IMR-90 (cell line): Measurements from ENCODE around the gene CCR5AS.

Experiments used
- ATAC-seq: fragments of 200-7000 bp; cut with Tn5 transposase; 2 replicates; pipeline ENCODE4 v1.9.1; 2020; ENCODE audit warnings: low read depth, mild to moderate bottlenecking, moderate library complexity
- BruUV-seq: library from RNA; stranded (reverse); fragments of 400-500 nt; replicated peaks from 2 replicates; lab custom pipeline; 2021; lab: Mats Ljungman, UMichigan
- CTCF ChIA-PET: fragments of 300-600 bp; formaldehyde crosslinking; extraction: SDS; loops from one replicate; lab custom pipeline; 2021; ENCODE audit warnings: antibody characterized with exemption; lab: Yijun Ruan, JAX
- POLR2A ChIA-PET: fragments of 300-600 bp; sonication (Branson Sonifier 250); formaldehyde crosslinking; loops from one replicate; lab custom pipeline; 2022; ENCODE audit warnings: antibody characterized with exemption; ENCODE audit not compliant: unreplicated experiment; lab: Charles Lee
- DNase-seq: peaks from one replicate; pipeline ENCODE4 v3.0.0; 2013
- H2AFZ ChIP-seq: replicated peaks from 2 replicates; pipeline ENCODE3; 2013; ENCODE audit warnings: low read length, mild to moderate bottlenecking; ENCODE audit not compliant: poor library complexity
- H2AK5ac ChIP-seq: 2 replicates; pipeline ENCODE4 v1.6.1; 2013; ENCODE audit warnings: low read depth, low read length, inconsistent platforms
- H2AK9ac ChIP-seq: replicated peaks from 2 replicates; pipeline ENCODE3; 2013; ENCODE audit warnings: mild to moderate bottlenecking, low read depth, low read length, moderate library complexity; ENCODE audit not compliant: poor library complexity
- H2BK120ac ChIP-seq: 2 replicates; pipeline ENCODE4 v1.6.1; 2013; ENCODE audit warnings: low read depth, low read length, inconsistent platforms
- H2BK15ac ChIP-seq: 3 replicates; pipeline ENCODE4 v1.6.1; 2013; ENCODE audit warnings: low read depth, low read length, inconsistent platforms
- H2BK20ac ChIP-seq: 2 replicates; pipeline ENCODE4 v1.6.1; 2013; ENCODE audit warnings: low read depth, mild to moderate bottlenecking, inconsistent platforms, low read length, moderate library complexity
- H2BK5ac ChIP-seq: 2 replicates; pipeline ENCODE4 v1.6.1; 2013; ENCODE audit warnings: mild to moderate bottlenecking, low read depth, low read length, inconsistent platforms; ENCODE audit not compliant: poor library complexity, severe bottlenecking
- H3K14ac ChIP-seq: replicated peaks from 2 replicates; pipeline ENCODE4 v1.6.1; 2013; ENCODE audit warnings: low read depth, low read length, inconsistent platforms
- H3K18ac ChIP-seq: 2 replicates; pipeline ENCODE4 v1.6.1; 2013; ENCODE audit warnings: low read depth, low read length, control low read depth
- H3K23ac ChIP-seq: 2 replicates; pipeline ENCODE4 v1.6.1; 2013; ENCODE audit warnings: low read depth, low read length, inconsistent platforms
- H3K27ac ChIP-seq: 2 replicates; pipeline ENCODE4 v1.5.1; 2013; ENCODE audit warnings: mild to moderate bottlenecking, control low read depth, low read length; ENCODE audit not compliant: insufficient read depth
- H3K27me3 ChIP-seq: 2 replicates; pipeline ENCODE4 v1.6.1; 2013; ENCODE audit warnings: low read length; ENCODE audit not compliant: control insufficient read depth, insufficient read depth
- H3K36me3 ChIP-seq: 2 replicates; pipeline ENCODE4 v1.6.1; 2013; ENCODE audit warnings: low read length, mixed read lengths; ENCODE audit not compliant: control insufficient read depth, insufficient read depth
- H3K4ac ChIP-seq: 2 replicates; pipeline ENCODE4 v1.6.1; 2013; ENCODE audit warnings: low read depth, low read length, inconsistent platforms
- H3K4me1 ChIP-seq: 2 replicates; pipeline ENCODE4 v1.6.1; 2013; ENCODE audit warnings: low read length, mixed read lengths; ENCODE audit not compliant: control insufficient read depth, insufficient read depth
- H3K4me2 ChIP-seq: 2 replicates; pipeline ENCODE4 v1.6.1; 2013; ENCODE audit warnings: low read depth, mild to moderate bottlenecking, control low read depth, low read length, moderate library complexity
- H3K4me3 ChIP-seq: 2 replicates; pipeline ENCODE4 v1.5.1; 2013; ENCODE audit warnings: low read depth, mild to moderate bottlenecking, control low read depth, low read length, moderate library complexity; ENCODE audit not compliant: insufficient read depth
- H3K56ac ChIP-seq: 2 replicates; pipeline ENCODE4 v1.6.1; 2013; ENCODE audit warnings: low read length, inconsistent platforms; ENCODE audit not compliant: insufficient read depth; ENCODE audit errors: extremely low read depth
- H3K79me1 ChIP-seq, 2 experiments: 2 replicates each; pipeline ENCODE4 v1.6.1; 2013; ENCODE audit warnings: low read length in 2 of 2, inconsistent platforms in 1 of 2, low read depth in 1 of 2
- H3K9ac ChIP-seq: 2 replicates; pipeline ENCODE4 v1.6.1; 2013; ENCODE audit warnings: low read depth, low read length, control low read depth
- H3K9me1 ChIP-seq: 2 replicates; pipeline ENCODE4 v1.6.1; 2013; ENCODE audit warnings: low read length, inconsistent platforms; ENCODE audit not compliant: insufficient read depth
- H3K9me3 ChIP-seq: 2 replicates; pipeline ENCODE4 v1.6.1; 2013; ENCODE audit warnings: low read length; ENCODE audit not compliant: control insufficient read depth, insufficient read depth
- H4K20me1 ChIP-seq: 2 replicates; pipeline ENCODE4 v1.6.1; 2013; ENCODE audit warnings: low read length, inconsistent platforms; ENCODE audit not compliant: insufficient read depth
- H4K5ac ChIP-seq: 2 replicates; pipeline ENCODE4 v1.6.1; 2013; ENCODE audit warnings: mild to moderate bottlenecking, low read depth, low read length, control low read depth
- H4K8ac ChIP-seq, 2 experiments: 2 replicates each; pipeline ENCODE4 v1.6.1; 2013; ENCODE audit warnings: low read depth in 2 of 2, low read length in 2 of 2, control low read depth in 1 of 2, inconsistent platforms in 1 of 2
- H4K91ac ChIP-seq: 2 replicates; pipeline ENCODE4 v1.6.1; 2013; ENCODE audit warnings: low read depth, low read length, inconsistent platforms; ENCODE audit not compliant: insufficient read depth
- CTCF ChIP-seq: conservative IDR thresholded peaks from 2 replicates; pipeline ENCODE4 v1.5.1; 2012; ENCODE audit warnings: mild to moderate bottlenecking, low read depth, low read length, improper control_type of control experiment
- FOS ChIP-seq: fragments of 150-350 bp; IDR thresholded peaks from 2 replicates; pipeline ENCODE4 v1.6.1; 2016; ENCODE audit warnings: low read depth, low read length
- WGBS, 2 experiments: methylation state at CpG; one replicate each; pipeline versions ENCODE4 v1.1.5 to v1.1.7; 2013; ENCODE audit warnings: missing lambda C conversion rate in 2 of 2; ENCODE audit not compliant: insufficient read length in 1 of 2; ENCODE audit errors: extremely low coverage in 2 of 2; 5-methylcytosine and 5-hydroxymethylcytosine counted together
- dilution Hi-C: fragments of 300-500 bp; cut with HindIII; formaldehyde crosslinking; loops from one replicate; pipeline ENCODE4 v1.14.3; 2018; ENCODE audit warnings: low sequenced_read_pairs; ENCODE audit not compliant: unreplicated experiment
- in situ Hi-C: fragments of 300-500 bp; cut with MboI; formaldehyde crosslinking; loops from 3 replicates; pipeline ENCODE4 v1.14.3; 2019; ENCODE audit warnings: low sequenced_read_pairs, inconsistent platforms, mixed read lengths
- intact Hi-C: fragments of 100-400 bp; cut with micrococcal nuclease; formaldehyde crosslinking; loops from 2 replicates; pipeline ENCODE4 v1.10.0; 2022

CCR5AS gene

GRCh38 chr3:46406443-46406787 is 451 bp downstream of the CCR5AS start:
- Histone ChIP-seq H4K8ac (peak overlapping the region; percentile 85 to 93; a peak in 2 of 4 replicates), H3K79me1 (peaks cover 0 to 4% of the 10 kb centered on the region in 2 experiments; a peak in 1 of 4 replicates), H3K23ac (no peak overlapping the region), H3K9ac (no peak overlapping the region), H2AFZ (peak overlapping the region; percentile 89), H2AK9ac (peak overlapping the region; percentile 44), H3K14ac (peak overlapping the region; percentile 83), H3K9me3 (no peaks in the 10 kb centered on the region), H2BK15ac (peak overlapping the region; percentile 16; the same call in 2 of the 3 replicates), H4K91ac (peak overlapping the region; percentile 89; the same call in 1 of the 2 replicates), H2BK5ac (no peak overlapping the region), H3K56ac (no peak overlapping the region), H3K4me2 (no peak overlapping the region), H4K5ac (peak overlapping the region; percentile 92), H3K4me1 (peaks cover 19% of the 10 kb centered on the region), H4K20me1 (no peaks in the 10 kb centered on the region), H3K9me1 (peaks cover 8% of the 10 kb centered on the region), H2BK20ac (peak overlapping the region; percentile 49), H3K27ac (no peak overlapping the region; the same call in 1 of the 2 replicates), H2BK120ac (peak overlapping the region; percentile 85), H3K27me3 (no peaks in the 10 kb centered on the region), H3K4me3 (no peak overlapping the region), H3K4ac (peak overlapping the region; percentile 92), H3K18ac (no peak overlapping the region), H2AK5ac (peak overlapping the region; percentile 98), H3K36me3 (no peaks in the 10 kb centered on the region)
- TF ChIP-seq FOS (0 out of 2 replicates have a peak, but pooled peaks have one; percentile 16), CTCF (no peak)
- DNase-seq: peak; percentile 44
- in situ Hi-C loops (no loop called here), dilution Hi-C loops (no loop called here), intact Hi-C loops (no loop called here)
- ChIA-PET POLR2A (no interaction called here), CTCF (interaction anchor here (0.7 kb wide), 1 partner anchor 326 kb away, joined by 3 read pairs; no protein-coding TSS in a partner anchor)
- no peak for ATAC-seq
- WGBS, 2 experiments: 36% methylated on average over 2 of the region's 4 CpGs; no CpG with 5 or more reads in 1 of the 2 experiments
- no TSS peak for BruUV-seq
